GM21381 (cell line): ENCODE data around the gene FAM228B.
"Not testable (repeated sequence)": the region's sequence is repeated elsewhere in the genome, so short reads cannot be mapped to it uniquely, and the experiment has no call there.

Experiments
- ATAC-seq: cut with Tn5 transposase; IDR thresholded peaks from one replicate; pipeline ENCODE4 v1.9.1; 2021; ENCODE audit warnings: mild to moderate bottlenecking, moderate library complexity; ENCODE audit not compliant: unreplicated experiment

FAM228B gene

DNA sequence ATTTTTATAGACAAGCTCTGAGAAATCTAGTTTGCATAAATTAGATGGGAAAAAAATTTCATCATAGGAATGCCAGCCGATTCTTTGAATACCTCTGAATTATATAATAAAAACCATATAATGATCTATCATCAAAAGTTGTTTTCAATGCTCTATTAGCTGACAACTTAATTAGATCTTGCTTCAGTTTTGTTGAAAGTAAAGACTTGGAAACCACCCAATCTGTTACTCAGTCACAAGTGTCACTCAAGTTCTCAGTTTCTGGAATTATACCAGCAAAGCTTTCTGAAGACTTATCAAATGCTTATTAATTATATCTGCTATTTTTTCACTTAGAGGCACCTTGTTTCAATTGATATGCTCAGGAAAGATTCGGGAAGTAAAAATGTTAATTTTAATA lies 21.3 kb upstream of the FAM228B start:
- no peak for ATAC-seq

DNA sequence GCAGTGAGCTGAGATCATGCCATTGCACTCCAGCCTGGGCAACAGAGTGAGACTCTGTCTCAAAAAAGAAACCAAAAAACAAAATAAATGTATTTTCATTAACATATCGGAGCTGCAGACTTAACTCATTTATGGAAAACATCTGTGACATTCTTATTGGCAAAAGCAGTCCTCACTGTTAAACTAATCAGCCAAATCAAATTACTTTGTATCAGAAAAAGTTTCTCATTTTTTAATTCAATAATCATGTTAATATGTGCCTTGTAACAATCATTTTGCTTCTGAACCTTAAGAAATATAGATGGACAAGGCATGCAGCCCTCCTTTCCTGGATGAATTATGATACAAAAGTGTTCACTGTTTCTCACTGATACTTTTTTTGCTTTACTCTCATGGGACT lies 20.6 kb upstream of the FAM228B start:
- no peak for ATAC-seq

DNA sequence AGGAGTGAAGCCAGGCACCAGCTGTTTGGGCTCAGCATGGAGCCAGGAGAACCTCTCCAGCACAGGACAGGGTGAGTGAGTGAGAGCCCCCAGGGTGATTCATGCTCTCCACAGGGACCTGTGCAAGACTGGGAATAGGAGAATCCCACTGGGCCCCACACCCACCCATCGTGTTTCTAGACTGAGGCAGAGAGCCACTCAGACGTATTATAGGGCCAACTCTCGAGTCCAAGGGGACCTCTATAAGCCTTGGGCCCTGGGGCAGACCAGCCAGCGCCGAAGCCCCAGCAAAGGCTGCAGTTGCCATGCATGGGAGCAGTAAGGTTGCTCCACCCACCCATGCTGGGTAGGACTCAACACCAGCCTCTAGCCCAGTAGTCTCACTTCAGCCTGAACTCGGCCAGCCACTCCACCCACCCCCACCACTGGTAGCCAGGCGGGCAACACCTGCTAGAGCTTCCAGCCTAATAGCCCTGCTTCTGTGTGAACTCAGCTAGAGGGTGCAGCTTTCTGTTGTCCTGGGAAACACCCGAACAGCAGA lies 19.1 kb upstream of the FAM228B start:
- ATAC-seq, result no peak

DNA sequence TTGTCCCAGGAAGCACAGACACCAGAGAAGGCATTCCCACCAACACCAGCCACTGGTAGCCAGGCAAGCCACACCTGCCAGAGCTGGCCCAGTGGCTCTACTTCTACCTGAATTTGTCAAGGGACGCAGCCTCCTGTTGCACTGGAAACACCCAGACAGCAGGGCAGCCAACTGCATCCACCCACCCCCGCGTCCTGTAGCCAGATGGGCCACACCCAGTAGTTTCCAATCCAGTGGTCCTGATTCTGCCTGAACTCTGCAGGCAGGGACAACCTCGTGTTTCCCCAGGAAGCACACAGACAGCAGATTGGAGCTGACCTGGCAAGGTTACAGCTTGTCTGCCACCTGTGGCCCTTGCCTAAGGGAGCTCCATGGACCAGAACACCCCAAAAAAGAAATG lies 18.4 kb upstream of the FAM228B start:
- ATAC-seq, result no peak

DNA sequence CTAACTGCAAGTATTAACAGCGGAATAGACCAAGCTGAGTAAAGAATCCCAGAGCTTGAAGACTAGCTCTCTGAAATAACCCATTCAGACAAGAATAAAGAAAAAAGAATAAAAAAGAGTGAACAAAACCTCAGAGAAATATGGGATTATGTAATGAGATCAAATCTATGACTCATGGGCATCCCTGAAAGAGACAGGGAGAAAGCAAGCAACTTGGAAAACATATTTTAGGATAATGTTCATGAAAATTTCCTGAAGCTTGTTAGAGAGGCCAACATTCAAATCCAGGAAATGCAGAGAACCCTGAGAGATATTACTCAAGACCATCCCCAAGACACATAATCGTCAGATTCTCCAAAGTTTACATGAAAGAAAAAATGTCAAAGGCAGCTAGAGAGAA lies 17.5 kb upstream of the FAM228B start:
- no peak for ATAC-seq

DNA sequence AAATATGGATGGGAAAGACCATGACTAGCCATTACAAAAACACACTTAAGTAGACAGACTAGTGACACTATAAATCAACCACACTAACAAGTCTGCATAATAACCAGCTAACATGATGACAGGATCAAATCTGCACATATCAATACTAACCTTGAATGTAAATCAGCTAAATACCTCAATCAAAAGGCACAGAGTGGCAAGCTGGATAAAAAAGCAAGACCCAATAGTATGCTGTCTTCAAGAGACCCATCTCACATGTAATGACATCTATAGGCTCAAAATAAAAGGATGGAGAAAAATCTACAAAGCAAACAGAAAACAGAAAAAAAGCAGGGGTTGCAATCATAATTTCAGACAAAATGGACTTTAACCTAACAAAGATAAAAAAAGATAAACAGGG lies 16.5 kb upstream of the FAM228B start:
- ATAC-seq, result no peak

DNA sequence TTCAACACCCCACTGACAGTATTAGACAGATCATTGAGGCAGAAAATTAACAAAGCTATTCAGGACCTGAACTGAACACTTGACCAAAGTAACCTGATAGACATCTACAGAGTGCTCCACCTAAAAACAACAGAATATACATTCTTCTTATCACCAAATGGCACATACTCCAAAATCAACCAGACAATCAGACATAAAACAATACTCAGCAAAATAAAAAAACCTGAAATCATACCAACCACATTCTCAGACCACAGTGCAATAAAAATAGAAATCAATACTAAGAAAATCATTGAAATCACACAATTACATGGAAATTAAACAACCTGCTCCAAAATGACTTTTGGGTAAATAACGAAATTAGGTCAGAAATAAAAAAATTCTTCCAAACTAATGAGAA lies 15.9 kb upstream of the FAM228B start:
- ATAC-seq, result no peak

DNA sequence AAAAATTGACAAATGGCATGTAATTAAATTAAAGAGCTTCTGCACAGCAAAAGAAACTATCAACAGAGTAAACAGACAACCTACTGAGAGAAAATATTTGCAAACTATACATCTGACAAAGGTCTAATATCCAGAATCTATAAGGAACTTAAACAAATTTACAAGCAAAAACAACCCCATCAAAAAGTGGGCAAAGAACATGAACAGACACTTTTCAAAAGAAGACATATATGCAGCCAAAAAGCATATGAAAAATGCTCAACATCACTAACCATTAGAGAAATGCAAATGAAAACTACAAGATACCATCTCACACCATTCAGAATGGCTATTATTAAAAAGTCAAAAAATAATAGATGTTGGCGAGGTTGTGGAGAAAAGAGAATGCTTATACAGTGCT lies 13.8 kb upstream of the FAM228B start:
- ATAC-seq, result not testable (repeated sequence)

DNA sequence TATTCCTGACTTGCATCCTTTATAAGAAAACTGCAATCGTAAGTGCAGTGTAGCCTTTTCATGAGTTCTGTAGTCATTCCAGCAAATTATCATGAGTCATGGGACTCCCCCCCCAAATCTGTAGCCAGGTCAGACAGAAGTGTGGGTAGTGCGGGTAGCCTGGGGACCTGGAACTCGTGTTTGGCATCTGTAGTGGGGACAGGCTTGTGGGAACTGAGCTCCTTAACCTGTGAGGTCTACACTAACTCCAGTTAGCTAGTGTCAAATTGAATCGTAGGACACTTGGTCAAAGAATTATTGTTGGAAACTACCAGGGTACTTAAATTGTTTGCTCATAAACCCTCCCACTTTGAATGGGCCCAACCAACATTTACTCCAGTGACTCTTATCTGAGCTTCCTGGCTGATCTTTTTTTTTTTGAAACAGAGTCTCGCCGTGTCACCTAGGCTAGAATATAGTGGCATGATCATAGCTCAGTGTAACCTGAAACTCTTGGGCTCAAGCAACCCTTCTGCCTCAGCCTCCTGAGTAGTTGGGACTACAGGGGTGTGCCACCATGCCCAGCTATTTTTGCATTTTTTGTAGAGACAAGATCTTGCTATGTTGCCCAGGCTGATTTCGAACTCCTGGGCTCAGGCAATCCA lies 12.5 kb upstream of the FAM228B start:
- no peak for ATAC-seq

DNA sequence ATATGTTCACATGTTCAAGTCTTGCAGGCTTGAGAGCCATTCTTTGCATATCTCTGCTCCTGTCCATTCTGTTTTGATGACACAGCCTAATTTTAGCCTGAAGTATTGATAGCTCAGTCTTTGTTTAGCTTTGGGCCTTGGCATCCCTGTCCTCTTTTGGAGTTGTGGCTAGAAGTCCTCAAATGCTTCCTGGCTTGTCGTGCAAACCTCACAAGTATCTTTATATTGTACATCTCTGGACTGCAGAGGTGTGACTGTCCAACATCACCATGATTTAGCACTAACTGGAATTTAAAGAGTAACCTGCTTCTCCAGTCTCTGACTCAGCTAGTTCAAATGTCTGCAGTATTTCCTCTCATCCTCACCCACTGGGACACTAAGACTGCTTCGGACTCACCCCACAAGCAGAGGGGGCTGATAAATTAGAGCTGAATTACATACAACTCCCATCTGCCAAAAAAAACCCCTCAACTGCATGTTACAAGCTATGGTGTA lies 11.8 kb upstream of the FAM228B start:
- ATAC-seq, result no peak

DNA sequence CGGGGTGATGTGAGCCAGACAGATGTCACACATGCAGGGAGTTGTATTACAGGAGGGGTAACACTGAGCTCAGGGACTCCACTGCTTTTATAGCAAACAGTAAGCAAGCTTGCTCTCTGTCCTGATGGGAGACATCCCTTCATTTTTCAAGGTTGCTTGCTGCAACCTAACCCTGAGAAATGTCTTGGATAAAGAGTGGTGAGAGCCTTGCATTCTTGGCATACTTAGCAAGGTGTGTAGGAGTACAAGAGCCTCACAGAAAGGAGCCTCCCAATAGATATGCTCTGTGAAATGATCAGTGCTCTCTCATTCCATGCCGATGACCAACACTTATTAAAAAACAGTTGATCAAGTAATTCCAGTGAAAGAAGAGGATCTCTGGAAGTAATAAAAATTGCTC lies 8.2 kb upstream of the FAM228B start:
- no peak for ATAC-seq

DNA sequence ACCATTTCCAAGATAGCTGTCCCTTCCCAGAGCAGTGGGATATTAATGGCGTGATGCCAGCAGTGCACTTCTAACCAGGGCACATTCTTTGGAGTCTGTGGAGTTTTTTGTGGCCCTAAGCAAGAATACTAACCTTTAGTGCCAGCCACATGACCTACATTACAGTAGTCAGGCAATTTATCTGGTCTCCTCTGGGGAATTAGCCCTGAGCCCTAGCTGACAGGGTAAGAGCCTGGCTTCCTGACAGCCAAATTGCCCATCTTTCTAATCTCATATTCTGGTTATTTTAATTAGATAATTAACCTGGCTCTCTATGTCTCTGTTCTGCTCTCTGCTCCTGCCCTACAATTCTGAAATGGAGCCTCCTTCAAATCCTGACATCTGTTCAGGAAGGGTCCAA lies 5.4 kb upstream of the FAM228B start:
- no peak for ATAC-seq

DNA sequence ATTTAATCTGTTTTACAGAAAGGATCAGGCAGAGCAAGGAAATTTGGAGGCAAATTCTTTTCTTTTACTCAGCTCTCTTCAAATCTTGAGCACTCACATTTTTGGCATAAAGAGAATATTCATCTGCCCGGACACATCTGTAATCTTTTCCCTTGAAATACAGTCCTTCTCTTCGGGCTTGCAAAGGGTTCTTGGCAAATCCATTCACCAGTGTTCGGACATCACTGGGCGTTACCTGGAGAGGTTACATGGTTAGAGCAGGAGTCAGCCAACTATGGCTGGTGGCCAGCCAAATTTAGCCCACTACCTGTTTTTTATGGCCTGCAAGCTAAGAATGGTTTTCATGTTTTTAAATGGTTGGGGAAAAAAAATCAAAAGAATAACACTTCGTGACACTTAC lies 2.2 kb upstream of the FAM228B start:
- no peak for ATAC-seq

DNA sequence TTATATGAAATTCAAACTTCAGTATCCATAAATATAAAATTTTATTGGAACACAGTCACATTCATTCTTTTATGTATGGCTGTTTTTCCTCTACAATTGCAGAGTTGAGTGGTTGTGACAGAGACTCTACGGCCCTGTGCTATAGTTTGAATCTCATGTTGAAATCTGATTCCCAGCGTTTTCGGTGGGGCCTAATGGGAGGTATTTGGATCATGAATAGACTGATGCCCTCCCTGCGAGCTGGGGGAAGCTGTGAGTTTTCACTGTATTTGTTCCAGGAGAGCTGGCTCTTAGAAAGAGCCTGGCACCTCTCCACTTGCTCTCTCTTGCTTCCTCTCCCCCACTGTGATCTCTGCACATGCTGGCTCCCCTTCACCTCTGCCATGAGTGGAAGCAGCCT lies 1.8 kb upstream of the FAM228B start:
- ATAC-seq, result no peak

DNA sequence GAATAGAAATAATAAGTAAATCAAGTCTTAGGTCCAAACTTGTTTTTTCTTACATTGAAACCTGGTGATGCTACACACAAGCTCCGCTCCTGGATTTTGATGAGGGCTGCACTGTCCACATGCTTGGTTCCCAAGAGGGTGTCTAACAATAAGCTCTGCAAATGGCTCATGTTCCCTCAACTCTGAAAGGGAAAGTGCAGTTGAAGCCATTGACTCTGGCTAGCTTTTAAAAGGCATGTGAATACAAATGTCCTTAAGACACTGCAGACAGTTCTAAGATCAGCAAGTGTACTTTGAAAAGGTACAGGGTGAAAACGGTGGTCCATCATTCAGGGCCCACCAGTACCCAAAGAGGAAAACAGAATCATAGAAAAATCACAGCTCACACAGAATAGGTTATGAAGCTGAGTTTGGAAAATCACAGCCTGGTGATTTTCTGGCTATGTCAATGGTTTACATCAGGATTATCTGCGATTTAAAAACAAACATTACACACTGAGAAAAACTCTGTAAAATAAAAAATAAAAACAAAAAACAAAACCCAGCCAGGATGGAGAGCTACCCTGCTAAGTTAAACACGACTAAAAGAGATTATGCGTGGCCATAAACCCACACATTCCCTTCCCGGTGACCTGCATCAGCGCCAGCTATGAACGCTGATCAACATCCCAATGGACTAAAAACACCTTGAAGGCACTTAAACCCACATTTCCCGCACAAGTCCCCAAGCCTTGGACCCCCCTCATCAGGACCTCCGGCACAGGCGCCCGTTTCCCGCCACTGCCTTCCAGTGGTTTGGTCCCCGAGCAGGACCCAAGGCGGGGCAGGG lies 689 bp upstream of the FAM228B start:
- ATAC-seq, result no peak

DNA sequence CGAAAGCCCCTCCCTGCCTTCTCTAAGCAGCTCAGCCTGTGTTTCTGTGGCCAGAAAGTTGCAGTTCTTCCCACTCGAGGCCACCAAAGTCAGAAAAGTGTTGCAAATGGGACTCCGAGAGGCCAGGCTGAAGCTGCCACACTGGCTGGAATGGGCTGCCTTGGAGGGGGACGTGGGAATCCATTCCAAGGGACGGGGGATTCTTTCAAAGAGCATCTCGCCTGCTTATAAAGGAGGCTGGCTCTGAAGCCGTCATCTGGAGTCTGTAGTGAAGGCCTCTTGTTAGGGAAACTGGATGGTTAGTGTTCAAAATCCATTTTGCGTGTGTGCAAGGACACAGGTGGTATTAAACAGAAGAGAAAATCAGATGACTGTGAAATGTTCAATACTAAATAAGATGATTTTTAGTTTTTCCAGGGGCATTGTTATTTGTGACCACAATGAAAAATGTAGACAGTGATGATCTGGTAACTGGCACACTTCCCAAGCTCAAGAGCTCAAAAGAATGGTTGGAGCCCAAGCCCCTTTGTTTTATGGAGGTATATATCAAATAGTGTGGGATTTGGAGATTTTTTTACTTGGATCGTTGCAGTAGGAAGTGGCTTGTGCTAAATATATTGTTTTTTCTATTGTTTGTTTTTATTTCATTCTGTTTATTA lies 782 bp downstream of the FAM228B start:
- peak; percentile 7 for ATAC-seq

DNA sequence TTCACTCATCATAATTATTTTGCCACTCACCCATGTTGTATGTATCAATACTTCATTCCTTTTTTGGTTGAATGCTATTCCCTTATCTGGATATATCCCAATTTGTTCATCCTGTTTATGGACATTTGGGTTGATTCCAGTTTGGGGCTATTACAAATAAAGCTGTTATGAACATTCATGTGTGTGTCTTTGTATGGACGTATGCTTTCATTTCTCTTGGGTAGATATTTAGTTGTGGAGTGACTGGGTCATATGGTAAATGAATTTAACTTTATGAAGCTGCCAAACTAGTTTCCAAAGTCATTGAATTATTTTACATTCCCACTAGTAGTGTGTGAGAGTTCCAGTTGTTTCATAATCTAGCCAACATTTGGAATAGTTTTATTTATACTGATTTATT lies 2.7 kb downstream of the FAM228B start:
- no peak for ATAC-seq

DNA sequence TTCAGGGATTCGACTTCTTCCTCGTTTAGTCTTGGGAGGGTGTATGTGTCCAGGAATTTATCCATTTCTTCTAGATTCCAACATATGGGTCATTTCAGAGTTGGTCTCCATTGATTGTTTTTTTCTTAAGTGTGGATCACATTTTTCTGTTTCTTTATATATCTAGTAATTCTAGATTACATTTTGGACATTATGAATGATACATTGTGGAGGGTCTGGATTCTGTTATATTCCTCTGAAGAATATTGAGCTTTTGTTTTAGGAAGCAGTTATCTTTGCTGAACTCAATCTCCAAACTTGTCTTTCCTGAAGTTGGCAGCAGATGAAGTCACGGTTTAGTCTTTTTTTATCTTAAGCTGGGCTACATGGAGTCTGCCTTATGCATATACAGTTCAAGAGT lies 9.3 kb downstream of the FAM228B start:
- no peak for ATAC-seq

DNA sequence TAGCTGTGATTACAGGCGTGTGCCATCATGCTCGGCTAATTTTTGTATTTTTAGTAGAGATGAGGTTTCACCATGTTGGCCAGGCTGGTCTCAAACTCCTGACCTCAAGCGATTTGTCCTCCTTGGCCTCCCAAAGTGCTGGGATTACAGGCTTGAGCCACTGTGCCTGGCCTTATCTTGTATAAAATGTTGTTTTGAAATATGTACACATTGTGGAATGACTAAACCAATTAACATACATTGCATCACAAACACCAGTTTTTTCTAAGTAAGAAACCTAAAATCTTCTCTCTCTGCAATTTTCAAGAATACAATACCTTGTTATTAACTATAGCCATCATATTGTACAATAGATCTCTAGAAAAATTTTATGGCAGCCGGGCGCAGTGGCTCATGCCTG lies 17.0 kb downstream of the FAM228B start:
- ATAC-seq, result not testable (repeated sequence)

DNA sequence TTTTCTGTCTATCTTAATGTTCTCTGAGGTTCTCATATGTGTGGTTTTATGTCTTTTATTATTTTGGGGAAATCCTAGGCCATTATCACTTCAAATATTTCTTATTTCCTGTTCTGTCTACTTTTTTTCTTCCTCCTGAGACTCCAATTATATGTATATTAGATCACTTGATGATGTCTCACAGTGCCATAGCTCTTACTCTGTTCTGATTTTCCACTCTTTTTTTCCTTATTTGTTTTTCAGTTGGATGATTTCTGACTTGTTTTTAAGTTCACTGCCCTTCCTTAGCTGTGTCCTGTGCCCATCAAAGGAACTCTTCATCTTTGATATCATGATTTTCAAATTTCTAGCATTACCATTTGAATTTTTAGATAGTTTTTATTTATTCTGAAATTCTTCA lies 24.1 kb downstream of the FAM228B start:
- no peak for ATAC-seq

DNA sequence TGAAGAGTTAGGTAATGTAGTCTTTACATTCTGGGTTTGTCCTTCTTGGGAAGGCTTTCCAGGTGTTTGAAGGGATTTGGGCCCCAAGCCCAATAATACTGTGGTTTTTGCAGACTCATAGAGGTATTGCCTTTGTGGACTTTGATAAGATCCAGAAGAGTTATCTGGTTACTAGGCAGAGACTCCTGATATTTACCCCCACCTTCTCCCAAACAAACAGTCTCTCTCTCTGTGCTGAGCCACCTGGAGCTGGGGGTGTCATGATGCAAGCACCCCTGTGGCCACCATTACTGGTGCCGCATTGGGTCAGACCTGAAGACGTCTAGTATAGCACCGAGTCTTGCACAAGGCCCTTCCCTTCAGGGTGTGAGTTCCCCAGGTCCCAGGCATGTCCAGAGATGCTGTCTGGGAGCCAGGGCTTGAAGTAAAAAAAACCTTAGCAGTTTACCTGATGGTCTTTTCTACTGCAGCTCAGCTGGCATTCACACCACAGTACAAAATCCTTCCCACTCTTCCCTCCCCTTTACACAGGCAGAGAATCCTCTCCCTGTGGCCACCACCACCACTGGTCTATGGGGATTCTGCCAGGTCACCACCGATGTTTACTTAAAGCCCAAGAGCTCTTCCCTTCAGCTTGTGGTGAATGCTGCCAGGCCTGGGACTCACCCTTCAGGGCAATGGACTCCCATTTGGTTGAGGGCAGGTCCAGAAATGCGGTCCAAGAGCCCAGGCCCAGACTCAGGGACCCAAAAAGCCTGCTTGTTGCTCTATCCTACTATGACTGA lies 29.3 kb downstream of the FAM228B start:
- no peak for ATAC-seq
